ENCODE measurements around the gene NUP153.

The NUP153 gene

DNA sequence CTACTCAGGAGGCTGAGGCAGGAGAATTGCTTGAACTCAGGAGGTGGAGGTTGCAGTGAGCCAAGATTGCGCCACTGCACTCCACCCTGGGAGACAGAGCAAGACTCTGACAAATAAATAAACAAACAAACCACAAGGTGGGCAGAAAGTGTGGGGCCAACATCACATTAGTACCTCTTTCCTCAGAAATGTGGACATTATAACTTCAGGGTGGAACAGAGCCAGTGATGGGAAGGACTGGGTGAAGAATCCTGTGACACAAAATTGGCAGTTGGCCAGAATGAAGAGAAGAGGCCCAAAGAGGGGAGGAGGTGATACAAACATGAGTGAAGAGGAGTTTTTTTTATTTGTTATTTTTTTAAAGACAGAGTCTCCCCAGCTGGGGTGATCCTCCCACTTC, 50.6 kb downstream of the NUP153 start:
- no peak for DNase-seq

DNA sequence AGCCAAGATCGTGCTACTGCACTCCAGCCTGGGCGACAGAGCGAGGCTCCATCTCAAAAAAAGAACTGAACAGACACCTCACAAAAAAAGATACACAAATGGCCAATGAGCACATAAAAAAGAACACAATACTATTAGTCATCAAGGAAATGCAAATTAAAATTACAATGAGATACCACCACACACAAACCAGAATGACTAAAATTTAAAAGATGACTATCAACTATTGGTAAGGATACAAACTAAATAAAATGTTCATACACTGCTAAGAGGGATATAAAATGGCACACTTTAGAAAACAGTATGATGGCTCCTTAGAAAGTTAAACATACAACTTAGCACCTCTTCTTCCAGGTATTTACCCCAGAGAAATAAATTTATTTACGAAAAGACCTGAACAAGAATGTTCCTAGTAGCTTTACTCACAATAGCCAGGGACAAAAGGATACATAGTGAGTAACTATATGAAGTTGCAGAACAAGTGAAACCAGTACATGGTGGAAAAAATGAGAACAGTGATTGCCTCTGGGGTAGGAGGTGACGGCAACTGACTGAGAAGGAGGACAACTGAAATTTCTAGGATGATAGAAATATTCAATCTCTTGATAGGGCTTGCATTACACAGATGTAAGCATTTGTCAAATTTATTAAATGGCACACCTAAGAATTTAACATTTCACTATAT, 53.4 kb downstream of the NUP153 start:
- DNase-seq: no peak

DNA sequence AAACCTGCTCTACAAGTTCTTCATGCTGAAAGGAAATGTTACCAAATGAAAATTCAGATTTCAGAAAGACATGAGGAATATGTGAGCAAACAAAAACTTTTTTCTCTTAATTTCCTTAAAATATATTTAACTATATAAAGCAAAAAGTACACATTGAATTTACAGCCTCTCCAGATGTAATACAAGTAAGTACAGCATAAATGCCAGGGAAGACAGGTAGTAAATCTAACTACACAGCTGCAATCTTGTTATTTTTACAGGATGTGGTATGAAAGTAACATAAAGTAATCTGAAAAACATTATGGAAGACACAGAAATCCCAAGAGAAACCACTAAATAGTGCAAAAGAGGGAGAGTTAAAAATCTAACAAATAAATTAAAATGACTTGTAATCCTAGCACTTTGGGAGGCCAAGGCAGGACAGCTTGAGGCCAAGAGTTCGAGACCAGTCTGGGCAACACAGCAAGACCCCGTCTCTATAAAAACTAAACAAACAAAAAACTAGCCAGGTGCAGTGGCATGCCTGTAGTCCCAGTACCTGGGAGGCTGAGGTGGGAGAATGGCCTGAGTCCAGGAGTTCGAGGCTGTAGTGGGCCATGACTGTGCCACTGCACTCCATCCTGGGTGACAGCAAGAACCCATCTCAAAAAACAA, 55.9 kb downstream of the NUP153 start:
- no peak for DNase-seq

DNA sequence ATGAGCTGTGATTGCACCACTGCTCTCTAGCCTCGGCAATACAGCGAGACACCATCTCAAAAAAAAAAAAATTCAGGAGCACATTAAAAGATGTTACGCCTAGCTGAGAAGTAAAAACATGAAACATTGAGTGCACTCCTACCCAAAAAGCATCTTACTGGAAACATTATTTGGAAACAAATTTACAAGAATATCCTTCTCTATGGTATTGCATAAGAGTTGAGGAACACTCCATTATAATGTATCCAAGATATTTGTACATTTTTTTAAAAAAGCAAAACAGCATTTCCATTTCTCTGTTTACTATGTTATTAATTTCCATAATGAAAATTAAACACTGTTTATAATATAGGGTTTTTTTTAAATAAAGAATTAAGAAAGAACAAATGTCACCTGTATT, 58.0 kb downstream of the NUP153 start:
- no peak for DNase-seq

DNA sequence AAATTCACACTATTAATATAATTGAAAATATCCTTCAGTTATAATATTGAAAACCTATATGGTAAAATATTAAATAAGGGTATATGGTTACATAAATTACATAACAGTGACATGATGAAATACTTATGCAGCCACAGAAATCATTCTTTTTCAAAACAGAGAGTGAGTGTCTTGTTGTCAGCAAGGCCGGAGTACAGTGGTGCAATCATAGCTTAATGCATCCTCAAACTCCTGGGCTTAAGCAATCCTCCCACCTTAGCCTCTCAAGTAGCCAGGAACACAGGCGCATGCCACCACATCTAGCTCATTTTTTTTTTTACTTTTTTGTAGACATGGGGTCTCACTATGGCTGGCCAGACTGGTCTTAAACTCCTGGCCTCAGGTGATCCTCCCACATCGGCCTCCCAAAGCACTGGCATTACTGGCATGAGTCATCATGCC, 66.2 kb downstream of the NUP153 start:
- no peak for DNase-seq

DNA sequence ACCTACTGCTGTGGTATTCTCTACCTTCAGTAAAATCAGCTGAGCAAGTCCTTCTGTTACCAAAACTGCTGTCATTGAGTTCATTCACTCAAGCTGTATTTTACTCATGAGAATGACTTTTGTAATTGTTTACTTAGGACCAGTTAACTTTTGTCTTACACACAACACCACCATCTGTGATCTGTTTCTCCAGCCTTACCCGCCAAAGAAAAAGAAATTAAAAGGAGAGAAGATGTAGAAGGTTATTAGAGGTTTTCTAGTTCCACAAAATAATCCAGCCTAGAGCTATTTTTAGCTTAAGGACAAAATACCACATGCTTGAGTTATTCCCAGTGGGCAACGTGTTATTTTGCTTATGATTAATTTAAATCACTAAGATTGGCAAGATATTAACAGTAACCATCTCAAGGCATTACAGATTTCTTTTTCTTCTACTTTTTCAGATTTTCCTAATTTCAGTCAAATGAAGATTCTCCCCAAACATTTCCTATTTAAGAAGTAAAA, 68.5 kb downstream of the NUP153 start:
- DNase-seq: no peak

DNA sequence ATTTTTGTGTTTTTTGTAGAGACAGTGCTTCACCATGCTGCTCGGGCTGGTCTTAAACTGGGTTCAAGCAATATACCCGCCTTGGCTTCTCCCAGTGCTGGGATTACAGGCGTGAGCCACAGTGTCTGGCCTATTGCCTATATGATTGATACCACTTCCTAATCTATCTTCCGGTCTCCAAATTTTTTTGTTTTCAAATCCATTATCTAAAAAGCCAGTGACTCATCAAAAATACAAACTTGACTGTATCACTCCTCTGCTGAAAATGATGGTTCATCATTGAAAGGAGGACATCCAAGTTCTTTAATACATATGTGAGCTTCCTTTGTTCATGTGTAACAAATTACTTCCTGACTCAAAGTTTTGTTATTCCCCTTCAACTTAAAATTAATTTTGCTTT, 71.2 kb downstream of the NUP153 start:
- no peak for DNase-seq

DNA sequence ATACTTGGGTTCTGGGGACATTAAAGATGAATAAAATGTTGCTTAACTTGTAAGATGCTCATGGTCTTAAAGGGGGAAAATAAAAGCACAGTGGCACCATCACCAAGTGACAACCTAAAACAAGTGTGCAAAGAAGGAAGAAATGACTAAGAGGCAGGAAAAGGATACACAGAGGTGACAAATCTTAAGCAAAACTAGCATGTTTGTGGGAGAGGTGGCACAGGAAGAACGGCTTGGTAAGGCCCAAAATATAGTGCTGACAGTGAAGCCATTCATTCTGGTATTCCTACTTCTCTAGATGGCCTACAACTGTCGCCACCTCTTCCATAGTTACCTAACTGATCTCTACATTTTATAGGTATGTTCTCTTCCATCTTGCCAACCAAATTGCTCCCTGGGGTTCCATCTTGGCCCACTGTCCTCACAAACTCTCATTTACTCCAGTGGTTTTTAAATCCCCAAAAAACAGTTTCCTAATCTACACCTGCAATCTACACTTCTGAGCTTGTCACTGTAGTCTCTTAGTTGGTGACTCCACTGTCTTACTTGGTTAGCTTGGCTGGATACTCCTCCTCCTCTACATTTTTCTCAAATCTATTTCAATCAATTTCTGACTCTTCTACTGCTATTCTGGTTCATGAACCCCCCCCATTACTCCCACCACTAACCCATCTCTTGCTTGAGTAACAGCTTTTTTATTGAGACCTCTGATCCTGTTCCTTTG, 73.1 kb downstream of the NUP153 start:
- DNase-seq: no peak

DNA sequence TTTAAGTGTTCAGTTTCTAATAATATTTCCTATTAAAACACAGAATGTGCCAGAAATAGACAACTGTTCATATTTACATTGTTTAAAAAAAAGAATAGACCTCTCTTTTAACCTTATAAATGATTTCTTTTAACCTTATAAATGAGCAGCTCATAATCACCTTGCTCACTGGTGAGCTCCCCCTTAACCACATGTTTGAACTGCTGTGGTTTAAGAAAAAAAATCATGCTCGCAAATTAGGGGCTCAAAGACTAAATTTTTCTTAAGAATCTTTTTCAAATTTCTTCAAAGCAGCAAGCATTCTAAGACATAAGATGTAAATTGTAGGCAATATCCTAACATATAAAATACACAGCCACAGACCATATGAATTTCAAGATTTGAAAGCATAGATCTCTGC, 73.8 kb downstream of the NUP153 start:
- DNase-seq: no peak

DNA sequence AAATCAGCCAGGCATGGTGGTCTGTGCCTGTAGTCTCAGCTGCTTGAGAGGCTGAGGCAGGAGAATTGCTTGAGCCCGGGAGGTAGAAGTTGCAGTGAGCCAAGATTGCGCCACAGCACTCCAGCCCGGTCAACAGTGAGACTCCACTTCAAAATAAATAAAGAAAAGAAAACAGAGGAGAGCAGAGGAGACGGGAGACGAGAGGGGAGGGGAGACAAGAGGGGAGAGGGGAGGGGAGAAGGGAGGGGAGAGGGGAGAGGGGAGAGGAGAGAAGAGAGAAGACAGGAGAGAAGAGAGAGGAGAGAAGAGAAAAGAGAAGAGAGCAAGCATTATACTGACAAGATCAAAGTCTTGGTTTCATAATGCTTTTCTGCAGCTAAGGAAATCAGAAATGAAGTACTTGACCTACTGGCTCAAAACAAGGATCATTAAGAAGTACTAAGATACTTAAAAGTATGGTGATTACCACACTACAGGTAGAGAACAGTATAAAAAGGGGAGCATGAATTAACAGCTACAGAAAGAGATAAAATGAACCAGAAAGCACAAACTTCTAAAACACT, 76.1 kb downstream of the NUP153 start:
- DNase-seq: no peak

DNA sequence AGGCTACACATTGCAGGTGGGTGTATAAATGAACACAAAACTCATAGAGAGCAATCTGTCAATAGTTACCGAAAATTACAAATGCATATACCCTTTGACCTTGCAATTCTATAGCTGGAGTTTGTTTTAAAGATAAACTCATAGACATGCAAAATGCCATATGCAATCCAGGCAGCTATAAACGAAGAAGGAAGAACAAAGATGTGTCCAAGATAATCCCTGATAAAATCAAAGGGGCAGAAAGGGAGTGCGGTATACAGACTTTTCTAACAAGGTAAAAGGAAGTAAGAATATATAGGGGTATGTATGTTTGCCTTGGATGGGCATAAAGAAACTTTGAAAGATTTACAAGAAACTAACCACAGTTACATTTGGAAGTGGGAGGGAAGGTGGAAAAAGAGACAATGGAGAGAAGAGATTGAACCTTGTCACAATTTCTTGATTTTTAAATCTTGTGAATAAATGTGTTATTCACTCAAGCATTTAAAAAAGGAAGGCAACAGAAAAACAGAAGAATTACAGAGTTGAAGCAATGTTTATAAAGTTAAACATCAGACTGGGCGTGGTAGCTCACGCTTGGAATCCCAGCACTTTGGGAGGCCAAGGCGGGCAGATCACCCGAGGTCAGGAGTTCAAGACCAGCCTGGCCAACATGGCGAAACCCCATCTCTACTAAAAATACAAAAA, 76.8 kb downstream of the NUP153 start:
- no peak for DNase-seq

DNA sequence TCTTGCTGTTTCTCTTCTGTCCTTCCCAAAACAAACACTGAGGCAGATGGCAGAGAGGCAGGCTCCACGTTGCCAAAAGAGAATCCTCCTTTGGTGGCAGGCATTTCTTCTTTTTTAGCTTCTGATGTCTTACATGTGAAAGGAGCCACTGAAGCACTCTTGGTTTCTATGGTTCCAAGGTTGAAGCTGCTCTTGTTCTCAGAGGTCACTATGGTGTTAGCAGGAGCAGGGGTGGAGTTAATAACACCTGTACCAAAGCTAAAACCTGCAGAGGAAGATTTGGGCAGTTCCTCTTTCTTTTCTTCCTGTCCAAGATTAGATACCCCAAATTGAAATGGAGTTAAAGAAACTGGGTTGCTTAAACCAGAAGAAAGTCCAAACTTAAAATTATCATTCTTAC, 77.9 kb downstream of the NUP153 start:
- DNase-seq: no peak

DNA sequence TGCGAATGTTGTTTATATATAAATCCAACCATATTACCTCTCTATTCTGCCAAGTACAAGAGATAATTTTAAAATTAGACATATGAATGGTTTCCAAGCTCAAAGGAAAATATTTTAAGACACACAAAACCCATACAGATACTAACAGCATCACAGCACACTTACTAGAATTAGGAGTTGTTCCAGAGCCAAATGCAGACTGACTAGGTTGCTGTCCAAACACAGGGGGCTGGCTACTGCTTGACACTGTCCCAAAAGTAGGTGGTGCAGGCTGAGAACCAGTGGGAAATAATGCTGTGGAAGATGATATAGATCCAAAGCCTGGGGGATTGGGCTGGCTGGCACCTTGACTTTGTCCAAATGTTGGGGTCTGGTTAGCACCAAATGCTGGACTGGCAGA, 82.3 kb downstream of the NUP153 start:
- DNase-seq: no peak

DNA sequence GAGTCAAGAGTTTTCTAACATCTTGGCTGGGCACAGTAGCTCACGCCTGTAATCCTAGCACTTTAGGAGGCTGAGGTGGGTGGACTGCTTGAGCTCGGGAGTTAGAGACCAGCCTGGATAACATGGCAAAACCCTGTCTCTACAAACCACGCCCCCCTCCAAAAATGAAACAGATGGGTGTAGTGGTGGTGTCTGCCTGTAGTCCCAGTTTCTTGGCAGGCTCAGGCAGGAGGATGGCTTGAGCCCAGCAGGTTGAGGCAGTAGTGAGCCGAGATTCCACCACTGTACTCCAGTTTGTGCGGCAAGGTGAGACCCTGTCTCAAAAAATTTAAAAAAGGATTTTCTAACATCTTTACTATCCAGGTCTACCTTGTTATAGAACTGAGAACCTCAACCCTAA, 84.6 kb downstream of the NUP153 start:
- DNase-seq: peak in 1 of 2 experiments; percentile 31

DNA sequence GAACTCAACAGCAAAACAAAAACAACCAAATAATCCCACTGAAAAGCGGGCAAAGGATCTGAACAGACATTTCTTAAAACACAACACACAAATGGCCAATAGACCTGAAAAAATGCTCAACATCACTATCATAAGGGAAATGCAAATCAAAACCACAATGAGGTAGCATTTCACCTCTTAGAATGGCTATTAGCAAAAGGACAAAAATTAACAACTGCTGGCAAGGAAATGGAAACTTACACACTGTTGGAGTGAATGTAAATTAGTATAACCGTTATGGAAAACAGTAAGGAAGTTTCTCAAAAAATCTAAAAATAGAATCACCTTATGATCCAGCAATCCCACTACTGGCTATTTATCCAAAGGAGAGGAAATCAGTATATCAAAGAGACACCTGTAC, 85.7 kb downstream of the NUP153 start:
- DNase-seq: no peak

DNA sequence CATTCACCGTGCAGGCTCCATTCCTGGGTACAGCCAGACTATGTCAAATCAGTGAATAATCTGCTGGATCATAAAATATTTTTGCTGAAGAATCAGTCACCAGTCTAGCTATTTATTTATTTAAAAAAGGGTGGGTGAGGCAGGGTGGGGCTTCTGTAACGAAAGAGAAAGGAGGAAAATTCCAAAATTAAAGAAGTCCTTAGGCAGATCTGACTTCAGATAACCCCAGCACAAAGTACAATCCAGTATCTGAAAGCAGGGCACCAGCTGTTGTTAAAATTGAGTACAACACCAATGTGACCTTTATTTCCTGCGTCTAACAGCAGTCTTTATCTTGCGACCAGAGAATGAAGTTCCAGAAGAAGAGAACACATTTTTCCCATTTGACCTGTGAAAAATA, 90.9 kb downstream of the NUP153 start:
- no peak for DNase-seq

DNA sequence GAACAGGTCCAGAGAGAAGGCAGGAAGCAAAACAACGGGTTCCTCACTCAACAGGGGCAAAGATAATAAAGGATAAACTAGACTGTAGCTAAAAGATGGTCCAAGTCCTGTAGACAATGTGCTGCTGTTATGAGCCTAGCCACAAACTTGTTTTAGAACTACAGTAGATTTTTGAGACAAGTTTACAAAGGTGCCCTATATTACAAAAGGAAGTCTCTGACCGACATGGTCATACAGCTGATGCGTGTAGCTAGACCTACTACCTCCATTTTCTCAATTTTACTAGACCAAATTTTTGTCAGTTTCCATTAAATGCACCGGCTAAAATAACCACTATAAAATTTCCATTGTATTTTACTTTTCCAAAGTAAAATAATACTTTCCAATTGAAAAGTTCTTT, 94.7 kb downstream of the NUP153 start:
- DNase-seq: no peak

DNA sequence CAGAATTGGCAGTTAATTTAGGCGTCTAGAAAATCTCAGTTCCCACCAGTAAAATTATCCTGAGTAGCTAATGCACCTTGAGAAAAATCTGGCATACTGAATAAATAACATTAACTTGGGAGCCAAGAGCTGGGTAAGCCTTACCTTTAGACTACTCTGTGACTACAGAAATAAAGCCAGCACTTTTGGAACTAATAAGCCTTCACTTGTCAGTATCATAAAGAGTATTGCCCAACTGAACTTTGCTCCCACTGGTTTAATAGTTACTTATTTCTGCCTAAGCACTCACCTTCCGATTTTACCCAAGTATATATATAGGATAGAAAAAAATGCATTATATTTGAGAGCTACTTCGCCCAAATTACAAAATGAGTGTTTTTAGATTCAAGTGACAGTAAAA, 95.9 kb downstream of the NUP153 start:
- no peak for DNase-seq

DNA sequence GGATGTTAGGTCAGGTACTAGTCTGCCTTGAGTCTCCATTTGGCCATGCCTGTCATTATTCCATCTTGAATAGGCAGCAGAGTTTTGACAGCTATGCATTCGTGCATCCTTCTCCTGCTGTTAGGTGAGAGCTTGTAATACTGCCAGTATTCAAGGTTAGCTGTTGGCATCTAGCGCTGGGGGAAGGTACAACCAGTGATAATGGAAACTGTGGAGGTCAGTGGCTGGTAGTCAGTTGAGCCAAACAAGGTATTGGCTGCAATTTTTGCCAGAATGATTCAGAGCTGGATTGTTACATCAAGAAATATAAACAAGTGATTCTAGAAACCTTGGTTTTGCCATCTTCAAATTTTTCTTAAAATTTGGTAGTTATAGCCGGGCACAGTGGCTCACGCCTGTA, 100.1 kb downstream of the NUP153 start:
- no peak for DNase-seq

DNA sequence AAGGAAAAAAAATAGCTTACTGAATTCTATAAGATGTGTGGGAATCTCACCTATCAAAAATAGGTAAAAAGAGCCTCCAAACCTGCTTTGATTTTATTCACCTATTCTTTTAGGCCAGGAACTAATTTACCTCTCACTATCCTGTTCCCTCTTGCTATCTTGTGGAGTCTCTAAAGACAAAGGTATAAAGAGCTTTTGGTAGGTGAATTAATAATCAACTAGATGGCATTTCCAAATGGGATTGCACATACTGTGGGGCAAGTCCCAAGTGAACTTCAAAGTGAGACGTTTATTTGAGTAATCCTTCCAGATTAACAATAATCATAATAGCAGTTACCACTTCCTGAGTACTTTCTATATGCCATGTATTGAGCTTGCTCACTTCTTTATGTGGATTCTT, 103.8 kb downstream of the NUP153 start:
- no peak for DNase-seq

DNA sequence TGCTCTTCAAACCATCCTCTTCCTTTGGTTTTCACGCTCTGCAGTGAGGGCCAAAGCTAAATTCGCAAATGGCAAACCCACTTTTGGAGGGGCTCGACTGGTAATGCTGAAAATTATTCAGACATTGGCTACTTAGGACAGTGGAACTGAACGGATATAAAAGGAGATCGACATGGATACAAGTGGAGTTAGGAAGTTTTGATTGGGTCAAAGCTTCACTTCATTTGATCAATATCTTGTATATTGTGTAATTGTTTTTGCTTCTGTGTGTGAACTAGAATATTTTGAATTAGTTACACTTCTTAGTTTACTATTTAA, 105.4 kb downstream of the NUP153 start:
- no peak for DNase-seq

DNA sequence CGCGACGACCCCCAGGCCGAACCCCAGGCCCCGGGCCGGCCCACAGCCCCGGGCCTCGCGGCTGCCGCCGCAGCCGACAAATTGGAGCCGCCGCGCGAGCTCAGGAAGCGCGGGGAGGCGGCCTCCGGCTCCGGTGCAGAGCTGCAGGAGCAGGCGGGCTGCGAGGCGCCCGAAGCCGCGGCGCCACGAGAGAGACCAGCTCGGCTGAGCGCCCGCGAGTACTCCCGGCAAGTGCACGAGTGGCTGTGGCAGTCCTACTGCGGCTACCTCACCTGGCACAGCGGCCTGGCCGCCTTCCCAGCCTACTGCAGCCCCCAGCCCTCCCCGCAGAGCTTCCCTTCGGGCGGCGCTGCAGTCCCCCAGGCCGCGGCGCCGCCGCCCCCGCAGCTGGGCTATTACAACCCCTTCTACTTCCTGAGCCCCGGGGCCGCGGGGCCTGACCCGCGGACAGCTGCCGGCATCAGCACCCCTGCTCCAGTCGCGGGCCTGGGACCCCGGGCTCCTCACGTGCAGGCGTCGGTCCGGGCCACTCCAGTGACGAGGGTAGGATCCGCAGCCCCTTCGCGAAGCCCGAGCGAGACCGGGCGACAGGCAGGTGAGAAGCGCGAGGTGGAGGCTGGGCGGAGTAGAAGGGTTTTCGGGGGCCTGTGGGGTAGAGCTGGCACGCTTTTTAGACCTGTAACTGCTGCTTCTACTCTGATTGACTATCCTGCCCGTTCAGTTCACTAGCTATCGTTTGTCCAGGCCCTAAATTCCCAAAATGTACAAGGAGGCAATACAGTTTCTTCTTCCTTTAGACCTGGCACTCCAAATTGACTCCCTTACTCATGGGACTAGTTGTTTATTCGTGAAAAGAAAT, 106.0 kb downstream of the NUP153 start:
- no peak for DNase-seq

Measured in cerebellar nuclear complex (tissue), 1 donor.